Measurements from ENCODE around the gene CITED2. TPM values are rescaled to one million over a fixed set of nuclear protein-coding genes. Genes with fewer than 3 reads are reported as not detected.
"Not testable (repeated sequence)": the region's sequence is repeated elsewhere in the genome, so short reads cannot be mapped to it uniquely, and the experiment has no call there.

Gene CITED2
- total RNA-seq, 2 donors from 2014 or later: 75.0 to 109 TPM

DNA sequence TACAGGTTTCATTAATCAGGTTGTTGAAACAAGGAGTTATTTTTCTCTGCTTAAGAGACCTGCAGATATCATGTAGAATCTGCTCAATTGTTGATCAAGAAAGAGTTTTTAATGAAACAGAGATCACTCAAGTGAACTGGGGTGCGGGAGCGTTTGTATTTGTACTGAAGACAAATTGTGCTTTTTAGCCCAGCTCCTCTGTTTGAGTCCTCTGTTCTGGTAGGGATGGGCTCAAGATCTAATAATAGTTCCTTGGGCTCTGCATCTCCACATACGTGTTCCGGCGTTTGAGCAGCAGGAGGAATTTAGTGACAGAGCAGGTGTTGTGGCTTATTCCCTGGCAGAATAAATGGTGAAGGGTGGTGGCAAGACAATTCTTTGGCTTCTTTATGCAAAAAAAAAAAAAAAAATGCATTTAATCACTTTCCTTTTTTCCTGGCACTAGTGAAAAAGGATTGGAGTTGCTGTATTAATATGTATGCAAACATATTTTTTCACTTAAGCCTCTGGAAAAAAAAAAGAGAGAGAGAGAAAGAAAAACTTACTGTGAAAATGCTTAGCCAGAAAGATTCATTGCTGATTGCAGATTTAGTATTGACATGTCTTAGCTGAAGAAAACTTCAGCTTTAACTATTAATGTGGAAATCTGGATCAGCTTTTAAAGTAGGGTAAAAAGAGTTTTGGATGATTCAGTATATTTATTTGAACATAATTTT, 4.0 kb downstream of the CITED2 start:
- intact Hi-C loops (cut with DNase I, micrococcal nuclease): loop anchor here in 1 of 2 donors (10.0 kb wide), 2 partner anchors 224 to 484 kb away; no protein-coding TSS in a partner anchor
- DNase-seq (no peak), ATAC-seq (no peak)

DNA sequence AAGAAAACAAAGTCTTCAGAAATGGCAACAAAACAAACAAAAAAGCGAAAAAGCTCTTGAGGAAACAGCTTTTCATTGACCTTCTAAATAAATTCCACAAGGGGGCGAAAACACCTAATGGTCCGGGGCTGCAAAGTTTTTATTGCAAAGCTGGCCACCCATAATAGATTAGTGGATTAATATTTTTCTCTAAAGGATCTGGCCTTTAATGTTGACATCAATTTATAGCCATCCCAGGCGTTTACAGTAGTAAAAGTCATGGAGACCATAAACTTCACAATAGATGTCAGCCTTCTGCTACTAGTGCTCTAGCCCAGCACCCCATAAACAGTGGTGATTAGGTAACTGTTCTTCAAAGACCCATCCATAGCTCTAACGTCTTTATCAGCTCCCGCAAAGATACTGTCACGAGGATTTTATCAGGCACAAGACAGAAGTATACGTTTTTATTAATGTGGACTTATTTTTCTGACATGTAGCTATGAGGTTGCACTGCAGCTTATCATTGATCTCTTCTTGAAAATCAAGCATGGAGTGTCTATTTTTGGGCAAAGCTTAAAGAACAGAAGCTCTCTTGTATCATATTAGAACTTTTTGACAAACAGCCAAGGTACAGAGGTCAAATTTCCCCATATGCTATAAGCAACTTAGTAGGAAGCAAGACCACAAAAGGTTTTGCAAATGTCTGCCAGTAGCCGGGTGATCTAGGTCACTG, 4.7 kb downstream of the CITED2 start:
- DNase-seq: no peak
- intact Hi-C loops (cut with DNase I, micrococcal nuclease): loop anchor here in 1 of 2 donors (5.0 to 10.0 kb wide), 4 partner anchors 225 to 1555 kb away; no protein-coding TSS in a partner anchor
- ATAC-seq: peak; percentile 9

DNA sequence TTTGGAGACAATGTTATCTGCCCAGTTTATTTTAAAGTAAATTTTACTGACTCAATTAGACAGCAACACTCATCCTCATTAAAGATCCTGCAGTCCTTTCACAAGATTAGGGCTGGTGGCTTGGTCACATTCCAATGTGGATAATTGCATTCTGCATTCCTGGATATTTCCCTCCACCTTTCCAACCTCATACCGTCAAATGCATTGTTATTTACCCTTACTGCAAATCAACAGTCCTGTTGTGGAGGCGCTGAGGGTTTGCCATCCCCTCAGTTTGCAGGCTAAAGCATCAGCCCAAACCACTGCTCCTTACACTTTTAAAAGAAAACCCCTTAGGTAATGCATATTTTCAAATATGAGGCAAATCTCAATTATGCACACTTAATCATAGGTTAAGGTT, 5.4 kb downstream of the CITED2 start:
- intact Hi-C loops (cut with DNase I, micrococcal nuclease): loop anchor here in 1 of 2 donors (5.0 to 10.0 kb wide), 2 partner anchors 1073 to 1556 kb away; no protein-coding TSS in a partner anchor
- no peak for ATAC-seq
- DNase-seq: no peak

DNA sequence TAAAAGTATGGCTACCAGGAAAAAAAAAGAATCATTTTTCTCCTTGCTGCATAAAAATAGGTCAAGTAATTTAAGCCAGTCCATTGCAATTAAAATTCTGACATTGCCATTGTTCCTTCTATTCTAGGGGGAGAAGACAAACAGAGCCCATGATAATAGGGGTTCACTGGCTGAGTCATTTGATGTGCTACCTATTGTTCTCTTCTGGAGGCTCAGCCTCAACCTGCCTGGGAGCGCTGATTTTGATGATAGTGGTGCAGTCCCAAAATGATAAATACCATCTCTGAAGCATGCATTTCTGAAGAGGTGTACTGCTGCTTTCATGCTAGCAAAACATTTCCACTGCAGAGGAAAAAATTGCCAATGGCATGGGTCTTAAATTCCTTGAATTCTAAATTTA, 5.8 kb downstream of the CITED2 start:
- DNase-seq (no peak), ATAC-seq (no peak)
- intact Hi-C loops (cut with DNase I, micrococcal nuclease): loop anchor here in 1 of 2 donors (5.0 to 10.0 kb wide), 2 partner anchors 1074 to 1556 kb away; no protein-coding TSS in a partner anchor

DNA sequence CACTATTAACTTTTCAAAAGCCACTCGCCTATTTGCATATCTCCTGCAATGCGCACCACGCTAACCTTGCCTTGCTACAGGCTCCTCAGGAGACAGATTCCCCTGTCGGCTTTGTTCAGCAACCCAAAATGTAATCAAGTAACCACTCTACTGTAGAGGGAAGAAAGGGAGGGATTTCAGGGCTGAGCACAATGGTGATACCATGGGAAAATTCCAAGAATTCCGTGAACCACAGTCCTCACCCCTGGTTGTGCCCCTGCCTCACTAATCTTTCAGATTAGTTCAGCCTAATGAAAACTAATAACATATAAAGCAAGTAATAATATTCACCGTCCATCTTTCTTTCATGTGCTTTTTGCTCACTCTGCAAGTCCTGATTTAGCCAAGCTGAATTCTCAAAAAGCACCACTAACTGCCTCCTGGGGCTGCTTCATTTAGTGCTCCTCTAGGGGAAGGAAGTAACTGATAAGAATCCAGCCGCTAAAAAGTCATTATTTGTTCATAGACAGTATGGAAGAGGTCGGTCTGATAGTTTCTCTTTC, 6.6 kb downstream of the CITED2 start:
- ATAC-seq (no peak), DNase-seq (no peak)
- intact Hi-C loops (cut with DNase I, micrococcal nuclease): loop anchor here in 1 of 2 donors (5.0 to 10.0 kb wide), 2 partner anchors 1074 to 1557 kb away; no protein-coding TSS in a partner anchor

DNA sequence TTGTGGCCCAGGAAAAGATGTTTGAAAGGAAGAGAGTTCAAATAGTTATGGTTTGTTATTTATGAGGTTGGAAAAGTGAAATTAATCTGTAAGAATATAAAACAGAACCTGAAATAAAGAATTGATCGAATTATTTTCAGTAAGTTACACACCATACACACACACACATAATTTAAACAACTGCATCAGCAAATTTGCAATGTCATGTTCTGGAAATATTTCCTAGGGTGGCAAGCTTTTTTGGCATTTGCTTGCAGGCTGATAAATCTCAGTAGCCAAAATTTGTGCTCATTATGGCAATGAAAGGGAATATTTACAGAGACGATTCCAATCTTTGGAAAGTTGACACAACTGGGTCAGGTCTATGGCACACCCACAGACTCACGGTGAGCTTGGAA, 9.5 kb downstream of the CITED2 start:
- intact Hi-C loops (cut with DNase I, micrococcal nuclease): loop anchor here in 1 of 2 donors (5.0 to 10.0 kb wide), 5 partner anchors 148 to 1560 kb away; no protein-coding TSS in a partner anchor
- ATAC-seq (no peak), DNase-seq (no peak)

DNA sequence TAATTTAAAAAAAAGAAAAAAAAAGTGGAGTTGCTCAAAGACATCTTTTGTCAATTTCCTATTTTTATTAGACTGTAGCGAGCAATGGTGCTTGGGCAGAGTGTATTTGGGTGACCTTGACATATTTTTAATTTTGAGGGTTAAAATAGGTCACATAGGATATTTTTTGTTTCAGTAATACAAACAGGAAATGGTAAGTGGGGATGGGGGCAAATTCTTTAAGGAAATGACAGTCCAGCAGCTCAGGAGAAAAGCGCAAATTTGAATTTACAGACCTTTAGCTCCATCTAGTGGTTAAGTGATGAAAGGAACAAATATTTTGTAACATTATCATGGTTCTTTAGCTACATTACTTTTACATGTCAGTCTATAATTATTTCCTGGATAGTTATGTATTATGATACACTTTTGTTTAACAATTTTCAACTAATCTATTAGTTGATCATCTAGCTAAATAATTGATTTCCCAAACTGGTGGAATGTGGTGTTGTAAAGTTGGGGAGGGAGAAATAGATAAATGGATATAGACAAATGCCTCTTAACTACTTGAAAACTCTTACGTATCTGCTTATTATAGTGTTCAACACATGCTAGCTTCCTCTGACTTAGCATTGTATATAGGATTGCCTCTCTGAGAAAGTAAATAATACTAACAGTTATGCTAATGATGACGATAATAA, 10.0 kb downstream of the CITED2 start:
- intact Hi-C loops (cut with DNase I, micrococcal nuclease): loop anchor here in 1 of 2 donors (5.0 to 10.0 kb wide), 4 partner anchors 147 to 1560 kb away; no protein-coding TSS in a partner anchor
- peak; percentile 49 for ATAC-seq
- no peak for DNase-seq

DNA sequence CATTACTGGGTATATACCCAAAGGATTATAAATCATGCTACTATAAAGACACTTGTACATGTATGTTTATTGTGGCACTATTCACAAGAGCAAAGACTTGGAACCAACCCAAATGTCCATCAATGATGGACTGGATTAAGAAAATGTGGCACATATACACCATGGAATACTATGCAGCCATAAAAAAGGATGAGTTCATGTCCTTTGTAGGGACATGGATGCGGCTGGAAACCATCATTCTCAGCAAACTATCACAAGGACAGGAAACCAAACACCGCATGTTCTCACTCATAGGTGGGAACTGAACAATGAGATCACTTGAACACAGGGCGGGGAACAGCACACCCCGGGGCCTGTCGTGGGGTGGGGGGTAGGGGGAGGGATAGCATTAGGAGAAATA, 10.7 kb downstream of the CITED2 start:
- ATAC-seq, DNase-seq: not testable (repeated sequence)
- intact Hi-C loops (cut with DNase I, micrococcal nuclease): loop anchor here in 1 of 2 donors (5.0 to 10.0 kb wide), 4 partner anchors 146 to 1561 kb away; no protein-coding TSS in a partner anchor

DNA sequence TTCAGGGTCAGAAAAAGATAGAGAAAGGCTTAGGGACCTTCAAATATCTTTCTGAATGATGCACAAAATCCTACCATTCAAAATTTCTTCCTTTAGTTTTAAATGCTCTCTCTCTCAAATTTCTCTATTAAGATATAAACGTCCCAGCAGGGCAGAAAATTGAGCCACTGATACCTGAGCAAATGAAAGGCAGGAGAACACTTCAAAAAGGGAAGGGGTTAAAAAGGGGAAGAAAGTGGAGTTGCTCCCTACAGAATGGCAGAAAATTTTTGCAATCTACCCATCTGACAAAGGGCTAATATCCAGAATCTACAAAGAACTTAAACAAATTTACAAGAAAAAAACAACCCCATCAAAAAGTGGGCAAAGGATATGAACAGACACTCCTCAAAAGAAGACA, 11.3 kb downstream of the CITED2 start:
- intact Hi-C loops (cut with DNase I, micrococcal nuclease): loop anchor here in 1 of 2 donors (5.0 to 10.0 kb wide), 4 partner anchors 146 to 1562 kb away; no protein-coding TSS in a partner anchor
- ATAC-seq, DNase-seq: not testable (repeated sequence)

DNA sequence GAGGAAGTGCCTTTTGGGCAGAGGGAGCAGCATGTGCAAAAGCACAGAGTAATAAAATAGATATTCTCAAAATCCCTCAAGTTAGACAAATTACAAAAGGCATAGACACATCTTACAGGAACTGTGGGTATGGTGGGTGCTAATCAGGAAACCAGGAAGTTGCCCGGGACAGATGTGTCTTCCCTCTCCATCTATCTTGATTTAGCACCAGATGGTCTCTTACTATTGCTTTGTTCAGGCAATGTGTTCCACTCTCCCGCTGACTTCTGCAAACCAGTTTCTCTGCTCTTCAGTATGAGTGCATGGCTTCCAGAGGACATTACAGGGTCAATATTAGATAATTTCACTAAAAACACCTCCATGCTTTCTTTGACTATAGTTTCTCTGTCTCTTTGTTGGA, 13.2 kb downstream of the CITED2 start:
- ATAC-seq (no peak), DNase-seq (no peak)
- intact Hi-C loops (cut with DNase I, micrococcal nuclease): loop anchor here in 1 of 2 donors (5.0 to 10.0 kb wide), 4 partner anchors 144 to 1564 kb away; no protein-coding TSS in a partner anchor

DNA sequence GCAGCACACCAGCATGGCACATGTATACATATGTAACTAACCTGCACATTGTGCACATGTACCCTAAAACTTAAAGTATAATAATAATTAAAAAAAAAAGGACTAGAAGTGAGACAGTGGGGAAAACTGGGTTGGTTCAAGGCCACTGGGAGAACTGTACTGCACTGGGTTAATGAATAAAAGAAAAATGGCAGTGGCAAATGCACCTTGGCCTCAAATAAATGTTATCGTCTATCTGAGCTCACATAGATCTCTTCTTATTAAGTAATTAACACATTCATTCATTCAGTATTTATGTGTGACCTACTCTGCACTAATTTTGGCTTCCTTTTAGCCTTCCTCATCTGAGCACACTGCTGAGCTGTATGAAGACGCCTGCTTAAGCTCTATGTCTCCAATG, 17.5 kb downstream of the CITED2 start:
- DNase-seq: no peak
- ATAC-seq: peak; percentile 42
- intact Hi-C loops (cut with DNase I, micrococcal nuclease): no loop called here

DNA sequence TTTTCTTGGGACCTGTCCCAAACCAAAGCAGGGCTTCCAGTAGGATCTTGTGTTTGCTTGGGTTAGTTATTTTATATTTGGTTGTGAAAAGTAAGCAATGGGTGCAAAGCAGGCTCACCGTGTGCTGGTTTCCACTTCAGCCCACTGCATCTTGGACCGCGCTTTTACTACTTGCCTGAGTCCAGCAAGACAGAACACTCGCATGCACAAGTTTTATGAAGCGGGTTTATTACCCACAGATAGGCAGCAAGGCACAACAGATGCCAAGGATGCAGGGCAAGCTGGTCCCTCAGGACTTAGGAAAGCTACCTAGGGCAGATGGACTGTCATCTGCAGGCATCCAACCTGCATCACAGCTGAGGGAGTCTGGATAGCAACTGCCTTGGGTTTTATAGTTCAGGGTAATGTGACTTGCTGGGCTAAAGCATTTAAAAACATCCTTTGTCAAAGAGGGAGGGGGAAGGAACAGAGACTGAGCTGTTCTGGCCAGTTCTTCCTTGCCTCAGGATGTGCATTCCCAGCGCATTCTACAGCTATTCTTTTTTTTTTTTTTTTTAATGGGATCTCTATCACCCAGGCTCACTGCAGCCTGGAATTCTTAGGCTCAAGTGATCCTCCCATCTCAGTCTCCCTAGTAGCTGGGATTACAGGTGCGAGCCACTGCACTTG, 18.5 kb downstream of the CITED2 start:
- no peak for DNase-seq
- no peak for ATAC-seq
- intact Hi-C loops (cut with DNase I, micrococcal nuclease): no loop called here

DNA sequence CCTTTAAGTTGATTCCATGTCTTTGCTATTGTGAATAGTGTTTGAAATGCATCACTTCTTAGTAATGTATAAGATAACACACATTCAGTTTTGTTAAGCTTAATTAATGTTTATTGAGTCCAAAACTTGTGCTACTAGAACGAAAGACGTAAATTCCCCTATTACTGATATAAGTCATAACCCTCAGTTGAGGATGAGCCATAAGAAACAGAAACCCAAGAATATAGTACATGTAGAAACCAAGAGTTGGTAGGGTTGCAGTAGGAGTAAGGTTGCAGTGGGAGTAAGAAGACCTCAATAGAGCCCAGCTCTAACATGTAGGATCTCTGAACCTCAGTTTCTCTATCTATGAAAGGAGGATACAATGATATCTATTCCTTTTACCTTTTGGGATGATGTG, 19.3 kb downstream of the CITED2 start:
- ATAC-seq (no peak), DNase-seq (no peak)
- intact Hi-C loops (cut with DNase I, micrococcal nuclease): no loop called here

DNA sequence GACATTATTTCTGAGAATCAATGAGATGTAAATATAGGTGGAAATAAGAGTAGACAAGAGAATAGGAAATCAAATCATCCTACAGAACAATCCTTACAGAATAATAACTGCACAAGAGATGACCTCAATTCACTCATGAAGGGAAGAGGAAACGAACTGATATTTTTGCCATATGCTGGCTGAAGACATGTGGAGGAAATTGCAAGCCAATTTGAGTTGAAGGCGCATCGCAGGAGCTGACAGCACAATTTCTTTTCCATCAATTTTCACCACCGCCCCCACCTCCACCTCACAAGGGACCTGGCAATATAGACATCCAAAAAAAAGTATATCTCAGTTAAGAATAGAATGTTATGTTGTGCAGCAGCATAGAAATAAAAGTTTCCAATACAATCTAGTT, 20.3 kb downstream of the CITED2 start:
- no peak for ATAC-seq
- intact Hi-C loops (cut with DNase I, micrococcal nuclease): no loop called here
- DNase-seq: no peak

DNA sequence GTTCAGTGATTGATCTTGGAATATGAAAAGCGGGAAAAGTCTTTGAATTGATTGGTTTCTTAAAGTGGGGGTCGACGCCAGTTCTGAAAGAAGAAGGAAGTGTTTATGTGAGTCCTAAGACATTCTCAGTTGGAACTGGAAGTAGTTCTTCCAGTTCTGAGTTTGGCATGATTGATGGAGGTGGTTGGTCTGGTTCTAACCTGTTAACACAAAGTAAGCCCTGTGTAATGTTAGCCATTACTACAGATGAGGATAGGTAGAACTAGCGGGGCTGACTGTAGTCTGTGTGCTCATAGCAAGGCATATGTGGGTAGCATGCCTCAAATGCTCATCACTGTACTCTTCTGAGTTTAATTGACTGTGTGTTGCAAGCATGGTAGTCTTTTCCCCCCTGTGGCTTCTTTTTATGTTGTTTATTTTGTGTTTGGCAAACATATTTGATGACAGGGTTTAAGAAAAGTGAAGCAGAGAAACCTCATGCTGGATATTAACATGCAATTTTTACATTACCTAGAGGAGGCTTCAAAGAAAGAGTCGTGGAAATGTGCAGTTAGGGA, 24.9 kb downstream of the CITED2 start:
- intact Hi-C loops (cut with DNase I, micrococcal nuclease): no loop called here
- no peak for DNase-seq

DNA sequence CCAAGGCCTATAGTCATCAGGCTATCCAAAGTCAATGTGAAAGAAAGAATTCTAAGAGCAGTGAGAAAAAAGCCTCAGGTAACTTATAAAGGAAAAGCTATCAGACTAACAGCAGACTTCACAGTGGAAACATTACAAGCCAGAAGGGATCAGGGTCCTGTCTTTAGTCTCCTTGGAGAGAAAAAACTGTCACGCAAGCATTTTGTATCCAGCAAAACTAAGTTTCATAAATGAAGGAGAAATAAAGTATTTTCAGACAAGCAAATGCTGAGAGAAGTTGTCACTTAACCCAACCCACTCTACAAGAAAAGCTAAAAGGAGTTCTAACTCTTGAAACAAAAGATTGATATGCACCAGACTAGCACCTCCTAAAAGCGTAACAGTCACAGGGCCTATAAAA, 28.1 kb downstream of the CITED2 start:
- no peak for ATAC-seq
- DNase-seq: no peak
- intact Hi-C loops (cut with DNase I, micrococcal nuclease): no loop called here

More for the DNA sequence above, 24.9 kb downstream of the CITED2 start:
- ATAC-seq: no peak

DNA sequence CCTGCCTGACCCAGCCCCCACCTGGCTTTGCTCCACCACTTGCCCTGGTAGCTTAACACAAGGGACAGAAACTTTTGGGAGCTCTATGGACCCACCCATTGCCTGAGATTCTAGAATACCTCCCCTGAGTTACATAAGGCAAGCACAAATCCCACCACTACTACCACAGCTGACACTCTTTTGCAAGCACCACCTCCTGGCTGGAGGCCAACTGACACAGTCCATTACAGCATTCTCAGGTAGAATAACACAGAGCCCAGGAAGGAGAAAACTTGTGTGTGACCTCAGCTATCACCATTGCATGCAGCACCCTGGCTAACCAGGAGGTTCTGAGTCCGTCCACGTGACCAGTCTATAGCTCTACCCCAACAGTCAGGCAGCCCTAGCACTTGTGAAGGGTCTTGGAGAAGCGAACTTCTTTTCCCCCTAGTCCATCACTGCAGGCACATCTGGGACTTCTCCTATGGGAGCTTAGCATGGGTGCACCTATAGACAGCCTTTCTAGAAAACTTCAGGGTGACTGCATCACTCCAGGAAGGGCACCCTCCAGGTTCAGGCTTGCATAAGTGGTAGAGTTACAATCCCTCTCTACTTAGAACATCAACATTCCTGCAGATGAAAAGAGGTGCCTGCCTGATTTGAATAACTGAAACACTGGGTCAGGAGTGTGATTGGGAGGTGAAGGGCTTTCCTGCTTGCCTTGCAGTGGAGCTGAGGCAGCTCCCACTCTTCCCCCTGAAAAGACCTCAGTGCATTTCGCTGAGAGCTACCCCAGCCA, 30.1 kb downstream of the CITED2 start:
- ATAC-seq (no peak), DNase-seq (no peak)
- intact Hi-C loops (cut with DNase I, micrococcal nuclease): no loop called here

All from left colon (tissue), 2 donors.